WTC11 (cell line): ENCODE data around the gene DUS1L. TPM values are rescaled to one million over a fixed set of nuclear protein-coding genes. Genes with fewer than 3 reads are reported as not detected.

ENCODE experiments used
- ATAC-seq: fragments of 200-7000 bp; cut with Tn5 transposase; 2 replicates; pipeline ENCODE4 v1.10.0; 2021; ENCODE audit warnings: mild to moderate bottlenecking, moderate library complexity
- CTCF ChIA-PET: fragments of 300-600 bp; sonication (Branson Sonifier 250); formaldehyde crosslinking; loops from one replicate; lab custom pipeline; 2021; ENCODE audit warnings: antibody characterized with exemption; lab: Charles Lee
- POLR2A ChIA-PET: fragments of 350-600 bp; sonication (Branson Sonifier 250); formaldehyde crosslinking; loops from one replicate; lab custom pipeline; 2021; ENCODE audit warnings: antibody characterized with exemption; lab: Charles Lee
- DNase-seq: peaks from one replicate; pipeline ENCODE4 v3.0.0; 2021; ENCODE audit warnings: low spot score
- H3K27ac Mint-ChIP-seq: 2 replicates; pipeline ENCODE4 v1.8.0; 2021; ENCODE audit warnings: mixed read lengths
- H3K27me3 Mint-ChIP-seq: 2 replicates; pipeline ENCODE4 v1.8.0; 2021; ENCODE audit warnings: low read depth, mild to moderate bottlenecking, moderate library complexity, mixed read lengths
- H3K36me3 Mint-ChIP-seq: 2 replicates; pipeline ENCODE4 v1.8.0; 2021; ENCODE audit warnings: mixed read lengths
- H3K4me1 Mint-ChIP-seq: 2 replicates; pipeline ENCODE4 v1.8.0; 2022; ENCODE audit warnings: mixed read lengths
- H3K4me3 Mint-ChIP-seq: 2 replicates; pipeline ENCODE4 v1.8.0; 2021; ENCODE audit warnings: mild to moderate bottlenecking, moderate library complexity, mixed read lengths
- H3K9me3 Mint-ChIP-seq: 2 replicates; pipeline ENCODE4 v1.8.0; 2021; ENCODE audit warnings: mixed read lengths
- CBFB ChIP-seq: sonication (generic); formaldehyde crosslinking; IDR thresholded peaks from 2 replicates; pipeline ENCODE4 v1.8.1; 2022; ENCODE audit warnings: mild to moderate bottlenecking, low read depth, missing genetic modification reagents
- CREB1 ChIP-seq: sonication (generic); formaldehyde crosslinking; IDR thresholded peaks from 2 replicates; pipeline ENCODE4 v1.8.0; 2023; ENCODE audit warnings: mild to moderate bottlenecking, missing genetic modification reagents
- ETV6 ChIP-seq: sonication (generic); formaldehyde crosslinking; IDR thresholded peaks from 2 replicates; pipeline ENCODE4 v1.8.1; 2022; ENCODE audit warnings: mild to moderate bottlenecking, missing genetic modification reagents
- FOXJ3 ChIP-seq: sonication (generic); formaldehyde crosslinking; IDR thresholded peaks from 2 replicates; pipeline ENCODE4 v1.9.0; 2021; ENCODE audit warnings: missing genetic modification reagents, mild to moderate bottlenecking, borderline replicate concordance
- FOXK1 ChIP-seq: sonication (generic); formaldehyde crosslinking; IDR thresholded peaks from 2 replicates; pipeline ENCODE4 v1.8.0; 2022; ENCODE audit warnings: mild to moderate bottlenecking, moderate library complexity, missing genetic modification reagents
- JAZF1 ChIP-seq: fragments of 250-450 bp; sonication (Bioruptor Pico); IDR thresholded peaks from 2 replicates; pipeline ENCODE4 v1.9.0; 2021; ENCODE audit warnings: moderate library complexity, mild to moderate bottlenecking, inconsistent platforms
- KAT7 ChIP-seq: sonication (generic); formaldehyde crosslinking; IDR thresholded peaks from 2 replicates; pipeline ENCODE4 v1.8.1; 2023; ENCODE audit warnings: missing genetic modification reagents, mild to moderate bottlenecking, borderline replicate concordance
- MYBL2 ChIP-seq: sonication (generic); formaldehyde crosslinking; IDR thresholded peaks from 2 replicates; pipeline ENCODE4 v1.8.1; 2023; ENCODE audit warnings: mild to moderate bottlenecking, moderate library complexity, missing genetic modification reagents
- NR1H2 ChIP-seq: sonication (generic); formaldehyde crosslinking; IDR thresholded peaks from 2 replicates; pipeline ENCODE4 v1.9.0; 2021; ENCODE audit warnings: mild to moderate bottlenecking, moderate library complexity, missing genetic modification reagents
- OVOL2 ChIP-seq: fragments of 250-450 bp; sonication (Bioruptor Pico); IDR thresholded peaks from 2 replicates; pipeline ENCODE4 v1.9.0; 2021; ENCODE audit warnings: mild to moderate bottlenecking, borderline replicate concordance
- ZNF121 ChIP-seq: sonication (generic); formaldehyde crosslinking; IDR thresholded peaks from 2 replicates; pipeline ENCODE4 v1.8.0; 2023; ENCODE audit warnings: missing genetic modification reagents
- ZNF263 ChIP-seq: sonication (generic); formaldehyde crosslinking; IDR thresholded peaks from 2 replicates; pipeline ENCODE4 v1.8.1; 2022; ENCODE audit warnings: low read depth, mild to moderate bottlenecking, moderate library complexity, missing genetic modification reagents
- ZNF423 ChIP-seq: fragments of 250-450 bp; sonication (Bioruptor Pico); IDR thresholded peaks from 2 replicates; pipeline ENCODE4 v2.1.2; 2022; ENCODE audit warnings: mild to moderate bottlenecking, moderate library complexity
- total RNA-seq: library from RNA; stranded (reverse); gene quantifications from 3 replicates; pipeline ENCODE4 v1.2.3, GENCODE V29; 2021
- TF ChIP-seq, protein P1 (sequence below): sonication (generic); formaldehyde crosslinking; IDR thresholded peaks from 2 replicates; pipeline ENCODE4 v1.8.1; 2023; ENCODE audit warnings: mild to moderate bottlenecking, missing genetic modification reagents
- TF ChIP-seq, protein P2 (sequence below): sonication (generic); formaldehyde crosslinking; conservative IDR thresholded peaks from 2 replicates; pipeline ENCODE4 v1.8.1; 2022; ENCODE audit warnings: mild to moderate bottlenecking, missing genetic modification reagents
- TF ChIP-seq, protein P3 (sequence below): sonication (generic); formaldehyde crosslinking; IDR thresholded peaks from 2 replicates; pipeline ENCODE4 v1.8.0; 2022; ENCODE audit warnings: mild to moderate bottlenecking, missing genetic modification reagents
- TF ChIP-seq, protein P4 (sequence below): fragments of 200-600 bp; IDR thresholded peaks from 2 replicates; pipeline ENCODE4 v1.8.0; 2022; ENCODE audit warnings: antibody characterized with exemption
- TF ChIP-seq, protein P5 (sequence below): sonication (generic); formaldehyde crosslinking; IDR thresholded peaks from 2 replicates; pipeline ENCODE4 v1.8.1; 2023; ENCODE audit warnings: mild to moderate bottlenecking, missing genetic modification reagents, borderline replicate concordance
- TF ChIP-seq, protein P6 (sequence below): fragments of 250-450 bp; sonication (Bioruptor Pico); IDR thresholded peaks from 2 replicates; pipeline ENCODE4 v1.9.0; 2021; ENCODE audit warnings: mild to moderate bottlenecking
- TF ChIP-seq, protein P7 (sequence below): sonication (generic); formaldehyde crosslinking; IDR thresholded peaks from 2 replicates; pipeline ENCODE4 v1.8.1; 2023; ENCODE audit warnings: mild to moderate bottlenecking, missing genetic modification reagents

DUS1L gene
- total RNA-seq, 1 experiment from 2014 or later: 120 TPM

DNA sequence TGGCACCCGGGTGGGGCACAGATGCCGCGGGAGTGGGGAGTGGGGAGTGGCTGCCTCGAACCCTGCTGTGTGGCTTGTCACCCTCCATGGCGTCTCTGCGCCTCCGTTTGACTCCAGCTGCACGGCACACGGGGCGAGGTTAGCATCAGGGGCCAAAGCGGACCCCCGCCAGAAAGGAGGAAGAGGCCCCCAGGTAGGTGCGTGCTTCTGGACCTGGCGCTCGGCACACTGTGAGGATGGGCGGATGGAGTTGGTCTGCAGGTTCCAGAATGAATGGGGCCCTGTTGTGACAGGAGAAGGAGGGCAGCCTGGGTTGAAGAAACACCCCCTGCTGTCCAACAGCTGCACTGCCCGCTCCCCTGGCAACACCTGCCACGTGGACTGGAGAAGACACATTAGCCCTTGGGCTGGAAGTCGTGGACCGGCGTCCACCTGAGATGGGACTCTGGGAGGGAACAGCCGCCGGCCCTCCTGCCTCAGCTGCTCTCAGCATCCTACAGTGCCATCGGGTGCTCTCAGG, 41.8 kb upstream of the DUS1L start:
- ATAC-seq (no peak), DNase-seq (no peak)
- H3K4me3 Mint-ChIP-seq: no peak overlapping the region
- no peaks in the 10 kb centered on the region for H3K9me3 Mint-ChIP-seq
- POLR2A ChIA-PET: interaction anchor here (0.5 kb wide), 1 partner anchor 736 kb away, joined by 4 read pairs; no protein-coding TSS in a partner anchor
- H3K4me1 Mint-ChIP-seq: peaks cover 38% of the 10 kb centered on the region
- H3K27me3 Mint-ChIP-seq: peaks cover 45% of the 10 kb centered on the region
- CTCF ChIA-PET: interaction anchor here (2.2 to 2.4 kb wide), 2 partner anchors 47 to 69 kb away, joined by 16 to 25 read pairs; partner anchors contain the start of gene DCXR
- no peaks in the 10 kb centered on the region for H3K36me3 Mint-ChIP-seq
- no peak for TF ChIP-seq KAT7 (CRISPR knock-in tag)
- no peak for TF ChIP-seq FOXK1 (CRISPR knock-in tag)
- TF ChIP-seq ETV6: no peak
- TF ChIP-seq, protein P1, sequence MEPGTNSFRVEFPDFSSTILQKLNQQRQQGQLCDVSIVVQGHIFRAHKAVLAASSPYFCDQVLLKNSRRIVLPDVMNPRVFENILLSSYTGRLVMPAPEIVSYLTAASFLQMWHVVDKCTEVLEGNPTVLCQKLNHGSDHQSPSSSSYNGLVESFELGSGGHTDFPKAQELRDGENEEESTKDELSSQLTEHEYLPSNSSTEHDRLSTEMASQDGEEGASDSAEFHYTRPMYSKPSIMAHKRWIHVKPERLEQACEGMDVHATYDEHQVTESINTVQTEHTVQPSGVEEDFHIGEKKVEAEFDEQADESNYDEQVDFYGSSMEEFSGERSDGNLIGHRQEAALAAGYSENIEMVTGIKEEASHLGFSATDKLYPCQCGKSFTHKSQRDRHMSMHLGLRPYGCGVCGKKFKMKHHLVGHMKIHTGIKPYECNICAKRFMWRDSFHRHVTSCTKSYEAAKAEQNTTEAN (CRISPR knock-in tag): no peak
- TF ChIP-seq, protein P2, sequence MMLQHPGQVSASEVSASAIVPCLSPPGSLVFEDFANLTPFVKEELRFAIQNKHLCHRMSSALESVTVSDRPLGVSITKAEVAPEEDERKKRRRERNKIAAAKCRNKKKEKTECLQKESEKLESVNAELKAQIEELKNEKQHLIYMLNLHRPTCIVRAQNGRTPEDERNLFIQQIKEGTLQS (CRISPR knock-in tag): no peak
- no peak for TF ChIP-seq NR1H2 (CRISPR knock-in tag)
- TF ChIP-seq, protein P3, sequence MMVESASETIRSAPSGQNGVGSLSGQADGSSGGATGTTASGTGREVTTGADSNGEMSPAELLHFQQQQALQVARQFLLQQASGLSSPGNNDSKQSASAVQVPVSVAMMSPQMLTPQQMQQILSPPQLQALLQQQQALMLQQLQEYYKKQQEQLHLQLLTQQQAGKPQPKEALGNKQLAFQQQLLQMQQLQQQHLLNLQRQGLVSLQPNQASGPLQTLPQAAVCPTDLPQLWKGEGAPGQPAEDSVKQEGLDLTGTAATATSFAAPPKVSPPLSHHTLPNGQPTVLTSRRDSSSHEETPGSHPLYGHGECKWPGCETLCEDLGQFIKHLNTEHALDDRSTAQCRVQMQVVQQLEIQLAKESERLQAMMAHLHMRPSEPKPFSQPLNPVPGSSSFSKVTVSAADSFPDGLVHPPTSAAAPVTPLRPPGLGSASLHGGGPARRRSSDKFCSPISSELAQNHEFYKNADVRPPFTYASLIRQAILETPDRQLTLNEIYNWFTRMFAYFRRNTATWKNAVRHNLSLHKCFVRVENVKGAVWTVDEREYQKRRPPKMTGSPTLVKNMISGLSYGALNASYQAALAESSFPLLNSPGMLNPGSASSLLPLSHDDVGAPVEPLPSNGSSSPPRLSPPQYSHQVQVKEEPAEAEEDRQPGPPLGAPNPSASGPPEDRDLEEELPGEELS (CRISPR knock-in tag): no peak
- TF ChIP-seq ZNF263 (CRISPR knock-in tag): no peak
- TF ChIP-seq ZNF423: no peak
- no peak for TF ChIP-seq FOXJ3 (CRISPR knock-in tag)
- no peak for TF ChIP-seq MYBL2 (CRISPR knock-in tag)
- TF ChIP-seq CBFB: no peak
- no peak for TF ChIP-seq OVOL2 (CRISPR knock-in tag)
- TF ChIP-seq, protein P4, sequence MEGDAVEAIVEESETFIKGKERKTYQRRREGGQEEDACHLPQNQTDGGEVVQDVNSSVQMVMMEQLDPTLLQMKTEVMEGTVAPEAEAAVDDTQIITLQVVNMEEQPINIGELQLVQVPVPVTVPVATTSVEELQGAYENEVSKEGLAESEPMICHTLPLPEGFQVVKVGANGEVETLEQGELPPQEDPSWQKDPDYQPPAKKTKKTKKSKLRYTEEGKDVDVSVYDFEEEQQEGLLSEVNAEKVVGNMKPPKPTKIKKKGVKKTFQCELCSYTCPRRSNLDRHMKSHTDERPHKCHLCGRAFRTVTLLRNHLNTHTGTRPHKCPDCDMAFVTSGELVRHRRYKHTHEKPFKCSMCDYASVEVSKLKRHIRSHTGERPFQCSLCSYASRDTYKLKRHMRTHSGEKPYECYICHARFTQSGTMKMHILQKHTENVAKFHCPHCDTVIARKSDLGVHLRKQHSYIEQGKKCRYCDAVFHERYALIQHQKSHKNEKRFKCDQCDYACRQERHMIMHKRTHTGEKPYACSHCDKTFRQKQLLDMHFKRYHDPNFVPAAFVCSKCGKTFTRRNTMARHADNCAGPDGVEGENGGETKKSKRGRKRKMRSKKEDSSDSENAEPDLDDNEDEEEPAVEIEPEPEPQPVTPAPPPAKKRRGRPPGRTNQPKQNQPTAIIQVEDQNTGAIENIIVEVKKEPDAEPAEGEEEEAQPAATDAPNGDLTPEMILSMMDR: no peak; the same call in 1 of the 2 replicates
- no peak overlapping the region for H3K27ac Mint-ChIP-seq

DNA sequence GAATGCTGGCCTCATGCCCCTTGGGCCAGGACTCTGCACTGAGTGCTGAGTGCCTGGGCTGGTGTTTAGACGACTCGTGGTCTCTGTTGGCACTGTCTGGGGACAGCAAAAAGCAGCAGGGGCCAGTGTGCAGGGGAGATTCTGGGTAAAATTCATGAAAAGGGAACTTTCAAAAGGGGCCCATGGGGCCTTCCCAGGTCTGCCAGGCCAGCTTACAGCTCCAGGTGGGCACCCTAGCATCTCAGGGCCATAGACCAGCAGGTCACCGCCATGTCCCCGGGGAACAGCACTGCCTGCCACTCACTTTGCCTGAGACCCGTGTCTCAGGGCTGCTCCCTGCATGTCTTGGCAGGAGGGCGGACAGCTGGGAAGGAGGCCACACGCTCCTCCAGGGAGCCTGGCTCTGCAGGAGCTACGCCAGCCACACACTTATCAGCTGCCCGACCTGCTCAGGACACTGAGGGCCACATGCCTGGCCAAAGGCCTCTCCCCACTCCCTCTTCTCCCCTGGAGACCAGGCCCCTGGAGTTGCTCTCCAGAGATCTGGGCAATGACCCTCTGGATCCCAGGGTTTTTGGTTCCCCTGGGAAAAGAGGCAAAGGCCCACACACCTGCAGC, 41.2 kb upstream of the DUS1L start:
- POLR2A ChIA-PET: interaction anchor here (0.5 to 0.8 kb wide), 5 partner anchors 9 to 736 kb away, joined by 3 to 6 read pairs (median 4); partner anchors contain the start of genes FAAP100 and FASN
- Mint-ChIP-seq H3K27ac (peak overlapping the region; percentile 45; the same call in 1 of the 2 replicates), H3K36me3 (no peaks in the 10 kb centered on the region), H3K9me3 (no peaks in the 10 kb centered on the region), H3K27me3 (peaks cover 39% of the 10 kb centered on the region), H3K4me3 (no peak overlapping the region), H3K4me1 (peaks cover 41% of the 10 kb centered on the region)
- ATAC-seq (no peak; the same call in 1 of the 2 replicates), DNase-seq (no peak)
- CTCF ChIA-PET: interaction anchor here (0.7 to 2.4 kb wide), 26 partner anchors 8 to 166 kb away, joined by 3 to 25 read pairs (median 4); partner anchors contain the start of genes CCDC57, CSNK1D, DCXR and FASN
- no peak for TF ChIP-seq CREB1
- TF ChIP-seq, protein P3 (CRISPR knock-in tag): no peak
- TF ChIP-seq, protein P5, sequence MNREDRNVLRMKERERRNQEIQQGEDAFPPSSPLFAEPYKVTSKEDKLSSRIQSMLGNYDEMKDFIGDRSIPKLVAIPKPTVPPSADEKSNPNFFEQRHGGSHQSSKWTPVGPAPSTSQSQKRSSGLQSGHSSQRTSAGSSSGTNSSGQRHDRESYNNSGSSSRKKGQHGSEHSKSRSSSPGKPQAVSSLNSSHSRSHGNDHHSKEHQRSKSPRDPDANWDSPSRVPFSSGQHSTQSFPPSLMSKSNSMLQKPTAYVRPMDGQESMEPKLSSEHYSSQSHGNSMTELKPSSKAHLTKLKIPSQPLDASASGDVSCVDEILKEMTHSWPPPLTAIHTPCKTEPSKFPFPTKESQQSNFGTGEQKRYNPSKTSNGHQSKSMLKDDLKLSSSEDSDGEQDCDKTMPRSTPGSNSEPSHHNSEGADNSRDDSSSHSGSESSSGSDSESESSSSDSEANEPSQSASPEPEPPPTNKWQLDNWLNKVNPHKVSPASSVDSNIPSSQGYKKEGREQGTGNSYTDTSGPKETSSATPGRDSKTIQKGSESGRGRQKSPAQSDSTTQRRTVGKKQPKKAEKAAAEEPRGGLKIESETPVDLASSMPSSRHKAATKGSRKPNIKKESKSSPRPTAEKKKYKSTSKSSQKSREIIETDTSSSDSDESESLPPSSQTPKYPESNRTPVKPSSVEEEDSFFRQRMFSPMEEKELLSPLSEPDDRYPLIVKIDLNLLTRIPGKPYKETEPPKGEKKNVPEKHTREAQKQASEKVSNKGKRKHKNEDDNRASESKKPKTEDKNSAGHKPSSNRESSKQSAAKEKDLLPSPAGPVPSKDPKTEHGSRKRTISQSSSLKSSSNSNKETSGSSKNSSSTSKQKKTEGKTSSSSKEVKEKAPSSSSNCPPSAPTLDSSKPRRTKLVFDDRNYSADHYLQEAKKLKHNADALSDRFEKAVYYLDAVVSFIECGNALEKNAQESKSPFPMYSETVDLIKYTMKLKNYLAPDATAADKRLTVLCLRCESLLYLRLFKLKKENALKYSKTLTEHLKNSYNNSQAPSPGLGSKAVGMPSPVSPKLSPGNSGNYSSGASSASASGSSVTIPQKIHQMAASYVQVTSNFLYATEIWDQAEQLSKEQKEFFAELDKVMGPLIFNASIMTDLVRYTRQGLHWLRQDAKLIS (CRISPR knock-in tag): no peak
- TF ChIP-seq, protein P6, sequence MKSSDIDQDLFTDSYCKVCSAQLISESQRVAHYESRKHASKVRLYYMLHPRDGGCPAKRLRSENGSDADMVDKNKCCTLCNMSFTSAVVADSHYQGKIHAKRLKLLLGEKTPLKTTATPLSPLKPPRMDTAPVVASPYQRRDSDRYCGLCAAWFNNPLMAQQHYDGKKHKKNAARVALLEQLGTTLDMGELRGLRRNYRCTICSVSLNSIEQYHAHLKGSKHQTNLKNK (CRISPR knock-in tag): no peak
- no peak for TF ChIP-seq JAZF1 (CRISPR knock-in tag)
- no peak for TF ChIP-seq ZNF121
- TF ChIP-seq, protein P7, sequence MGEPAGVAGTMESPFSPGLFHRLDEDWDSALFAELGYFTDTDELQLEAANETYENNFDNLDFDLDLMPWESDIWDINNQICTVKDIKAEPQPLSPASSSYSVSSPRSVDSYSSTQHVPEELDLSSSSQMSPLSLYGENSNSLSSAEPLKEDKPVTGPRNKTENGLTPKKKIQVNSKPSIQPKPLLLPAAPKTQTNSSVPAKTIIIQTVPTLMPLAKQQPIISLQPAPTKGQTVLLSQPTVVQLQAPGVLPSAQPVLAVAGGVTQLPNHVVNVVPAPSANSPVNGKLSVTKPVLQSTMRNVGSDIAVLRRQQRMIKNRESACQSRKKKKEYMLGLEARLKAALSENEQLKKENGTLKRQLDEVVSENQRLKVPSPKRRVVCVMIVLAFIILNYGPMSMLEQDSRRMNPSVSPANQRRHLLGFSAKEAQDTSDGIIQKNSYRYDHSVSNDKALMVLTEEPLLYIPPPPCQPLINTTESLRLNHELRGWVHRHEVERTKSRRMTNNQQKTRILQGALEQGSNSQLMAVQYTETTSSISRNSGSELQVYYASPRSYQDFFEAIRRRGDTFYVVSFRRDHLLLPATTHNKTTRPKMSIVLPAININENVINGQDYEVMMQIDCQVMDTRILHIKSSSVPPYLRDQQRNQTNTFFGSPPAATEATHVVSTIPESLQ (CRISPR knock-in tag): no peak
